Lower leg skin (tissue), 4 donors: Measurements from ENCODE around the gene SERINC2. TPM values are rescaled to one million over a fixed set of nuclear protein-coding genes. Genes with fewer than 3 reads are reported as not detected.
A peak's percentile ranks its signal among the peaks of the same experiment; 100 is the strongest.

Source experiments
- DNase-seq, 2 donors: peaks; one replicate each; pipeline ENCODE4 v3.0.0-alpha.2; 2019; ENCODE audit warnings: low spot score in 2 of 2
- H3K4me3 ChIP-seq: fragments of 200-600 bp; sonication (generic); 2 replicates; pipeline ENCODE4 v1.5.1; 2017; ENCODE audit warnings: mild to moderate bottlenecking, low read depth; ENCODE audit not compliant: poor library complexity, severe bottlenecking
- POLR2A ChIP-seq, 2 donors: fragments of 450-650 bp; IDR thresholded peaks; one replicate each; pipeline ENCODE4 v1.6.1; 2016 to 2017; ENCODE audit warnings: antibody characterized with exemption in 2 of 2, mild to moderate bottlenecking in 1 of 2, moderate library complexity in 1 of 2
- WGBS, 2 donors: methylation state at CpG; one replicate each; pipeline ENCODE4 v1.1.5; 2018; 5-methylcytosine and 5-hydroxymethylcytosine counted together
- intact Hi-C: fragments of 100-400 bp; cut with DNase I; formaldehyde crosslinking; loops from one replicate; pipeline ENCODE4 v1.15.0; 2023; ENCODE audit warnings: low total_unique reads
- total RNA-seq, 4 donors: library from RNA; depleted of rRNA; stranded (reverse); fragments of >200 nt; gene quantifications; one replicate each; pipeline ENCODE4 v1.1.0, GENCODE V29; 2016
- TF ChIP-seq, protein P1 (sequence below), 3 donors: fragments of 450-650 bp; IDR thresholded peaks; one replicate each; pipeline ENCODE4 v1.5.1; 2016; ENCODE audit warnings: antibody characterized with exemption in 3 of 3, mild to moderate bottlenecking in 3 of 3, moderate library complexity in 2 of 3

SERINC2 gene
- total RNA-seq, 4 donors from 2014 or later = 51.4 to 85.4 (median 60.6) TPM

- WGBS, 2 donors = 79 to 85% methylated on average over 3 of the region's 3 CpGs
- peak in 1 of 2 donors; percentile 58 for DNase-seq
- no peak for TF ChIP-seq POLR2A (IDR thresholded peaks at IDR 0.05)
- H3K4me3 ChIP-seq = no peak overlapping the region
- intact Hi-C loops = no loop called here
Observed at GRCh38 chr1:31439276-31439675, 26.3 kb downstream of the SERINC2 start.

- 76 to 78% methylated on average over 3 of the region's 3 CpGs for WGBS, 2 donors
- TF ChIP-seq, protein P1, sequence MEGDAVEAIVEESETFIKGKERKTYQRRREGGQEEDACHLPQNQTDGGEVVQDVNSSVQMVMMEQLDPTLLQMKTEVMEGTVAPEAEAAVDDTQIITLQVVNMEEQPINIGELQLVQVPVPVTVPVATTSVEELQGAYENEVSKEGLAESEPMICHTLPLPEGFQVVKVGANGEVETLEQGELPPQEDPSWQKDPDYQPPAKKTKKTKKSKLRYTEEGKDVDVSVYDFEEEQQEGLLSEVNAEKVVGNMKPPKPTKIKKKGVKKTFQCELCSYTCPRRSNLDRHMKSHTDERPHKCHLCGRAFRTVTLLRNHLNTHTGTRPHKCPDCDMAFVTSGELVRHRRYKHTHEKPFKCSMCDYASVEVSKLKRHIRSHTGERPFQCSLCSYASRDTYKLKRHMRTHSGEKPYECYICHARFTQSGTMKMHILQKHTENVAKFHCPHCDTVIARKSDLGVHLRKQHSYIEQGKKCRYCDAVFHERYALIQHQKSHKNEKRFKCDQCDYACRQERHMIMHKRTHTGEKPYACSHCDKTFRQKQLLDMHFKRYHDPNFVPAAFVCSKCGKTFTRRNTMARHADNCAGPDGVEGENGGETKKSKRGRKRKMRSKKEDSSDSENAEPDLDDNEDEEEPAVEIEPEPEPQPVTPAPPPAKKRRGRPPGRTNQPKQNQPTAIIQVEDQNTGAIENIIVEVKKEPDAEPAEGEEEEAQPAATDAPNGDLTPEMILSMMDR (IDR thresholded peaks at IDR 0.05) = no peak
- no peak for TF ChIP-seq POLR2A (IDR thresholded peaks at IDR 0.05)
Observed at GRCh38 chr1:31441073-31441472, 28.1 kb downstream of the SERINC2 start.

GRCh38 chr1:31441558-31441957 is 28.5 kb downstream of the SERINC2 start:
- no peak for TF ChIP-seq POLR2A (IDR thresholded peaks at IDR 0.05)
- TF ChIP-seq, protein P1 (IDR thresholded peaks at IDR 0.05) = no peak
- no peak for DNase-seq
- WGBS, 2 donors = 83 to 87% methylated on average over 4 of the region's 4 CpGs
- H3K4me3 ChIP-seq = no peak overlapping the region
- intact Hi-C loops = no loop called here

More at GRCh38 chr1:31441073-31441472, 28.1 kb downstream of the SERINC2 start:
- DNase-seq = no peak
- no peak overlapping the region for H3K4me3 ChIP-seq
- intact Hi-C loops = no loop called here

DNA sequence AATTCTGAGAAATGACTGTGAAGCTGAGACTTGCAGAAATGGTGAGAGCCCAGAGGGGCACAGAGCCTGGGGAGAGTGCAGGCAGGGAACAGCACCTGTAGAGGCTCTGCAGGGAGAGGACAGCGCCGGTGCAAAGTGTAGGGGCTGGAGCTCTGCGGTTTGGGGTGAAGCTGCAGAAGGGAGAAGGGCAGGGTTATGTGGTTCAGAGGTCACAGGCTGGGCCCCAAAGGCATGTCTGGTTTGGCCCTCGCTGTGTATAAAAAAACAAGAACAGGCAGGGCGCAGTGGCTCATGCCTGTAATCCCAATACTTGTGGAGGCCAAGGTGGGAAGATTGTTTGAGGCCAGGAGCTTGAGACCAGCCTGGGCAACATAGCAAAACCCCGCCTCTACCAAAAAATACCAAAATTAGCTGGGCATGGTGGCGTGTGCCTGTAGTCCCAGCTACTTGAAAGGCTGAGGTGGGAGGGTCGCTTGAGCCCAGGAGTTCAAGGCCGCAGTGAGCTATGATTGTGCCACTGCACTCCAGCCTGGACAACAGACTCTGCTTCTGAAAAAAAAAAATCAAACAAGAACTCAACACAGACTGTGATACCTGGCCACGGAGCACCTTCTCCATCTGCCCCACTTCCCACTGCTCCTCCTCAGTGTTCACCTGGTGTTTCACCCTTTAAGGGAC is 29.1 kb downstream of the SERINC2 start:
- 87 to 90% methylated on average over 10 of the region's 10 CpGs for WGBS, 2 donors
- DNase-seq = peak in 1 of 2 donors; percentile 72
- no peak overlapping the region for H3K4me3 ChIP-seq
- no peak for TF ChIP-seq POLR2A (IDR thresholded peaks at IDR 0.05)
- TF ChIP-seq, protein P1 (IDR thresholded peaks at IDR 0.05) = no peak
- intact Hi-C loops = no loop called here

- TF ChIP-seq, protein P1 (IDR thresholded peaks at IDR 0.05) = no peak
- no peak for TF ChIP-seq POLR2A (IDR thresholded peaks at IDR 0.05)
- intact Hi-C loops = no loop called here
- DNase-seq = peak in 1 of 2 donors; percentile 69
- 71 to 86% methylated on average over 4 of the region's 4 CpGs for WGBS, 2 donors
- H3K4me3 ChIP-seq = no peak overlapping the region
Observed at GRCh38 chr1:31442648-31442994, 29.6 kb downstream of the SERINC2 start.

- TF ChIP-seq, protein P1 (IDR thresholded peaks at IDR 0.05) = no peak
- TF ChIP-seq POLR2A (IDR thresholded peaks at IDR 0.05) = no peak
- 100% methylated on average over 1 of the region's 1 CpG for WGBS, 2 donors
- no peak for DNase-seq
- intact Hi-C loops = no loop called here
- H3K4me3 ChIP-seq = no peak overlapping the region
Observed at GRCh38 chr1:31443673-31444072, 30.7 kb downstream of the SERINC2 start.
